NCI-H2171 treated with DMSO at 0.1 percent for 48 hours (cell line): ENCODE results near the gene MAP3K9.
A peak's percentile ranks its signal among the peaks of the same experiment; 100 is the strongest.

Source experiments
- DNase-seq: peaks from one replicate; lab custom pipeline; 2025; lab: John Stamatoyannopoulos, UW

The MAP3K9 gene

DNA sequence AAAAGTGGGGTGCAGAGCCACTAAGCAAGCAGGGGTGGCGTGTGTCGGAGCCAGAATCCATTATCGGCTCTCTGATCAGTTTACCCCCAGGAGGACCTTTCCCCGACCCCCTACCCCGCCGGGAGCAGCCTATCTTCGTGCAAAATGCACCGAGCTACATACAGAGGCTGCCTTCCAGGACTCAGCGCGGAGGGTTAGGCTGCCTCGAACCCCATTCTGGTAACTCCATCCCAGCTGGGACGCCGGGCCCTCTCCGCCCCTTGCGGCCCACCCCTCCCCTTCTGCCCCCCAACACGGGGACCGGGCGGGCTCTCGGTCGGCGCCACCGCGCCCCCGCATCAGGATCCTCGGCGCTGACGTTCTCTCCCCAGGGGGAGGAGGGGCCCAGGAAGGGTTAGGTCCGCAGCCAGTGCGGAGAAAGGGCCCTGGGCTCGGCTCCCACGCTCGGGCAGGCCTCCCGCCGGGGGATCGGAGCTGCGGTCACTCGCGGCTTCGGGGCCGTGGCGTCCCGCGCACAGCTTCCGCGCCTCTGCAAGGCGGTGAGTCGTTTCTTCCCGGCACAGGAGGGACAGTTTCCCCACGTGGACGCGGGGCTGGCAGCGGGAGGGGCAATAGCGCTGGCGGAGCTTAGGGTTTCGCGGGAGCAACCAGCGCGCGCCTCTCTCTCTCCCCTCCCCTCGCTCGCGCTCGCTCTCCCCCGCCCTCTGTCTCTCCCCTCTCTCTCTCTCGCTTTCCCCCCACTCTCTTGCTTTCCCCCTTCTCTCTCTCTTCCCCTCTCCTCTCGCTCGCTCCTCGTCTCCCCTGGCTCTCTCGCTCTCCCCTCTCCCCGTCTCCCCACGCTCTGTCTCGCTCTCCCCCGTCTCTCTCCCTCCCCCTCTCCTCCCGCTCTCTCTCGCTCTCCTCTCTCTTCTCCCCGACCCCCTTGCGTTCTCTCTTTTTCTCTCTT, 12.5 kb upstream of the MAP3K9 start:
- DNase-seq, result peak; percentile 62

DNA sequence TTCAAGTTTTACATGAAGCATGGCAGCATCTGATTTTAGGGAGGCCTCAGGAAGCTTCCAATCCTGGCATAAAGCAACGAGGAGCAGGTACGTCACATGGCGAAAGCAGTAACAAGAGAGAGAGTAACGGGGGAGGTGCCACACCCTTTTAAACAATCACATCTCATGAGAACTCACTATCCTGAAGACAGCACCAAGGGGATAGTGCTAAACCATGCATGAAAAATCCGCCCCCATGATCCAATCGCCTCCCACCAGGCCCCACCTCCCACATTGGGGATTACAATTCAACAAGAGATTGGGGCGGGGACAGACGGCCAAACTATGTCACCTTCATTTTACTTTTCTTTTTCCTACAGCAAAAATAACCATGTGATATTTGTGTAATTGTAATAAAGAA, 7.2 kb upstream of the MAP3K9 start:
- DNase-seq, result no peak

DNA sequence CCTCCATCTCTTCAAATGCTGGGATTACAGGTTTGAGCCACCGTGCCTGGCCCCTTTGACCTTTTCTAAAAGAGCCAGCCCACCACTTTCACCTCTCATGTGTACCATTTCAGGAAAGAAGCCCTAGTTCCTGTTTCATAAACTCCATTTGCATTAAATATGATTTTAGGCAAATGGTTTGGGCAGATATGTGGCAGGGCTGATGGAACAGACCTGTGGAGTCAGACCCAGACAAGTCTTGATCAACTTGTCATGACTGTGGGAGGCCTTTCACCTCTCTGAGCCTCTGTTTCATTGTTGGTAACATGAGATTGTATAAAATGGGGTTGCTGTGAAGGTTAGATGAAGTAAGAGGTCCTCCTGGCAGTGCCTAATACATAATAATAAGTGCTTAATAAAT, 5.2 kb upstream of the MAP3K9 start:
- DNase-seq, result no peak

DNA sequence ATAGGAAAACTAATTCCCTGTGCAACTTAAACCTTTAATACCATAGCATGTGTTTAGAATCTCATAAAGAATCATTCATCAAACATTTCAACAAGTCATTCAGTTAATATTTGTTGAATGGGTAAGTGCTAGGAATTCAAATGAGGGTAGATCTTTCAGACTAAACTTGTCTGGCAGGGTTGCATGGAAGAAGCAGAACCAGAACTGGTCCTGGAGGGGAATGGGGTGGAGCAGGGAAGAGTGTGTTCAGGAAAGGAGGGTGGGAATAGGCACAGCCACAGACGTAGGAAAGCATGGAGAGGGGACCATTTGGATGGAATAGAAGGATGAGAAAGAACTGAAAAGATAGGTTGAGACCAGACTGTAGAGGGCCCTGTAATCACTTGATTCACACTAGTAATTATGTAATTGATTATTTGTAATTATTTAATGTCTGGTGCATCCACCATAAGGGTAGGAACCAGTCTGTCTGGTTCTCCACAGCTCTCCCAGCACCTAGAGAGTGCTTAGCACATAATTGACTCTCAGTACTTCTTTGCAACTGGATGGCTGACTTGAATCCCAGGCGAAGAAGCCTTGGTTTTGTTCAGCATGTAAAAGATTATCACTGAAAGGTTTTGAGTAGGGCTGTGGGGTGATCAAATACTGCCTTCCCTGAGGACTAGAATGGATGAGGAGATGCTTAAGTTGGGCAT, 3.0 kb upstream of the MAP3K9 start:
- DNase-seq, result no peak

DNA sequence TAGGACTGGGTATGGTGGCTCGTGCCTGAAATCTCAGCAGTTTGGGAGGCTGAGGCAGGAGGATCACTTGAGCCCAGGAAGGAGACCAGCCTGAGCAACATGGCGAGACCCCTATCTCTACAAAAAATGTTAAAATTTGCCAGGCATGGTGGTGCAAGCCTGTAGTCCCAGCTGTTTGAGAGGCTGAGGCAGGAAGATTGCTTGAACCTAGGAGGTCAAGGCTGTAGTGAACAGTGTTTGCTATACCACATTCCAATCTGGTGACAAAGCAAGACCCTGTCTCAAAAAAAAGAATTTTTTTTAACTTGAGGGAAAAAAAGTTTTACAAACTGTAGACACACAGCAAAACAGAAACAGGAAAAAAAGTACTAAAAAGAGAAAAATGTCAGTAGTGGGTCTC, 2.3 kb upstream of the MAP3K9 start:
- no peak for DNase-seq

DNA sequence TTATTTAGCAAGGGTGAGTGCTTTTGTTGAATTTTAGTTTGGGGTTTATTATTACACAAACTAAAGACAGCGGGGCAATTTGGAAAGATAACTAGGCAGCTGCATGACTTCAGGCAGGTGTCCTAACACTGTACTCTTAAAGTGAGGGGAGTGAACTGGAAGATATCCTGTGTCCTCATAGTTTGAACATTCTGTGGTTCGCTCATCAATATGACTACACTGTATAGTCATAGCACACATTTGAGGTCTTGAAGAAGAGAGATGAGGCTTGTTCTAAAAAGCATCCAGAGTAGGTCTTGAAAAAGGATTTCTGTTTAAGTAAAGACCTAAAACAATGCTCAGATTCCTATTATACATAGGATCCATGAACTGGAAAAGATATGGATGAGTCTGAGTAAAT, 1.7 kb upstream of the MAP3K9 start:
- no peak for DNase-seq

DNA sequence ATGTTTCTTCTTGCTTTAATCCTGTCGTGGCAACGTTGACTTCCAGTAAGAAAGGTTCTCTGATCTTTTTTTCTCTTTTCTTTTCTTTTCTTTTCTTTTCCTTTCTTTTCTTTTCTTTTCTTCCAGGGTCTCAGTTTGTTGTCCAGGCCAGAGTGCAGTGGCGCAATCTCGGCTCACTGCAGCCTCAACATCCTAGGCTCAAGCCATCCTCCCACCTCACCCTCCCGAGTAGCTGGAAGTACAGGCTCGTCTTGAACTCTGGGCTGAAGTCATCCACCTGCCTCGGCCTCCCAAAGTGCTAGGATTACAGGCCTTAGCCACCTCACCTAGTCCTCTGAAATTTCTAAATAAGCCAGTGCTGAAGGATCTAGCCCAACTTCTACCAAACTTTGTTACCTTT, 1.3 kb upstream of the MAP3K9 start:
- no peak for DNase-seq

DNA sequence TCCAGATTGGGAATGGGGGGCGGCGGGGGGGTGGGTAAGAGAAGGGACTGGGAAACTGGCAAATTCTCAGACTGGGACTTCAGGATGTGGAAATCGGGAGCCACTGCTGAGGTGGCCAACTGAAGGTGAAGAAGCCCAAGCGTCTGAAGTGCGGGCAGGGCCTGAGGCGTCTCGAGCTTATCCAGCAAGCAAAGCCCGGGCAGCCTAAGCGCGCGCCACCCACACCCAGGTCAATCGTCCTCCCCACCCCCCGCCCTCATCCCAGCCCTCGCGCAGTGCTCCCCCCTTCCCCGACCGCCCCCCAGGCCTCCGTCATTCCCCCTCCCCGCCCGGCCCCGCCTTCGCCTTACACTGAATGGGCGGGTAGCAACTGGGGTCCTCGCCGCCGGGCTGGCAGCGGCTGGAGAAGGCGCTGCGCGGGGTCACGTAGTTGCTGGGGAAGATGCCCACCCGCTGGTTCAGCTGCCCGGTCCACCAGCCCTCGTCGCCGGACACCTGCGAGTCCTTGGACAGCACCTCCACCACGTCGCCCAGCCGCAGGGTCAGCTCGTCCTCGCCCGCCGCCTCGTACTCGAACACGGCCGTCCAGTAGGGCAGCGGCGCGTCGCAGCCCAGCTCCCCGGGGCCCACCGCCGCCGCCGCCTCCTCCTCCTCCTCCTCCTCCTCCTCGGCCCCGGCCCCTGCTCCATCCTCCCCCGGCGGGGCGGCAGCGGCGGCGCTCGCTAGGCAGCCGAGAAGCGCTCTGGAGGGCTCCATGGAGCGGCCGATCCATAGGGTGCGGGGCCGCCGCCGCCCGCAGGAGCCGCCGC, 693 bp downstream of the MAP3K9 start:
- peak; percentile 48 for DNase-seq

DNA sequence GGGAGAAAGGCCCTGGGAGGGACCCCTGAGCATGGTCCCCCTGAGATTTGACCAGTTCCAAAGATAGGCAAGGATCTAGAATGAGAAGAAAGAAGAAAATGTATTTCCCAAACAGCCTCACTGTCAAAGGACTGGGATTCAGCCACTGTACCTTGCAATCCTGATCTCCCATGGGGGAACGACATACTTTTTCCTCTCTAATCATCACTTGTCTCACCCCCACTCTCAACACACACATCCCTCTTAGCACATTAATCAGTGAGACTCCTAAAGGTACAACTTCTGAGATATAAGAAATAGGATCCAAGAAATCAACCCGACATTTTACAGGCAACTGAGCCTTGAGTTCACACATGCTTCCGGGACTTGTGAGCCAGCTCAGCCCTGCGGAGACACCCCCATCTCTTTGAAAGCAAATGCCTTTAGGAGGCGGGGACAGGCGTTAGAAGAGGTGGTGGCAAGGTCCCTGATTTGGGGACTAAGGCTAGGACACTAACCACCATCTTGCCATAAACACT, 1.4 kb downstream of the MAP3K9 start:
- DNase-seq, result peak; percentile 56

DNA sequence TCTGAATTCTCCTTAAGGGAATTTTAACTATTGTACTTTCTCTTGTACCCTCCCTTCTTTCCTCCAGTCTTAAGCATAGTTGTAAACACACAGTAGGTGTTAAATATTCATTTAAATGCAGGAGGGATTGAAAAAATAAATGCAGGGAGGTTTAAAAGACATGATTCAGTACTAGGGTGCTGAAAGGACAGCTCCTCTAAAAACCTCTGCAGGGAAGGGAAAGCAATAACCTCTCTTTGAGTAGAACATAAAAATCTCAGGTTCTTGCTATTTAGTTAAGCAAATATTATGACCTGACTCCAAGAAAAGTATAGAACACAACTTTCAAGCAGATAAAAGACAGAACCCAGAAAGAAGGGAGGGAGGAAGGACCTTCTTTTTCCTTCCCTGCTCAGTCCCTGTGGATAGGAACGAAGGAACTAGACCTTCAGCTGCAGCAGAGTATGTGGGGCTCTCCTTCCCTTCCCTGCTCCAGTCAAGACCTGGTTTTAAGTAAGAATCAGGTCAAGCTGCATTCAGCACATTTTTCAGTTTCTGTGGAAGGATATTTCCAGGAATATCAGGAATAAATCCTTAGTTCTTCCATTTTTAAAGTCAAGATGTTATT, 4.7 kb downstream of the MAP3K9 start:
- DNase-seq, result no peak

DNA sequence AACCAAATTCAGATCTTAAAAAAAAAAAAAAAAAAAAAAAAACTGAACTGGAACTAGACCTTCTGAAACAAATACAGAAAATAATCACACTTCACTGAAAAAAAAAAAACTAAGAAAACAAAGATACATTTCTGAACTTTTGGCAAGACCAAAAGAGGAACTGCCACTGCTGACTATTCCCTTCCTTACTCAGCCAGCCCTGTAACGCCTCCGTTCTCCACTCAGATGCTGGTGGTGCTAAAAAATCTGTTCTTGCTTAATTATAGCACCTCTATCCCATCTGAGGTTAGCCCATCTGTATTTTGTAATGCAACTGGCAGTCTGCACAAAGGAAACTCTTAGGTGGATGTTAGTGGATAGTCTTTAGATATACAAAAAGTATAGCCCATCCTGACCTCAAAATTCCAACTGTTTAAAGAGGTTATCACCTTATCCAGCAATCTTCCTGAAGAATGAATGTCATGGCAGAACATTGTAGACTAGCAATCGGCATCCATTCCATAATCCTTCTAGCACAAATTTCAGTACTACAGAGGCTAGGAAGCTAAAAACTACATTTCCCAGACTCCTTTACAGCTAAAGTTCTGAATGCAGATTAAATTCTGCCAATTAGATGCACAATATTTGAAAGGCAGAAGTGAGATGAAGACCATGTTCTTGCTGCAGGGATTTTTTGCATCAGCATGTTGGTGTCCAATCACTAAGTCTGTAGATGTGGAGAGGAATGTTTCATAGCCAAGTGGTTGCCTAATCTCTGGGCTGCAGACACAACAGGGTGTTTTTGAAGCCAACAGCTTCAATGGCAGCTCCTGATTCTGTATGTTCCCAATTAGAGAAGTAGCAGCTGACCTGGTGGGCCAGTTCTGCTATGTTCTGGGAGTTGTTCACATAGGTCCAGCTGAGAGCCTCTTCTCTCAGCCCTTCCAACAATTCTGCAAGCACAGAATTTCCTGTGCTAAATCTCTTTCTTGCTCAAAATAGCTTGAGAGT, 5.7 kb downstream of the MAP3K9 start:
- no peak for DNase-seq

DNA sequence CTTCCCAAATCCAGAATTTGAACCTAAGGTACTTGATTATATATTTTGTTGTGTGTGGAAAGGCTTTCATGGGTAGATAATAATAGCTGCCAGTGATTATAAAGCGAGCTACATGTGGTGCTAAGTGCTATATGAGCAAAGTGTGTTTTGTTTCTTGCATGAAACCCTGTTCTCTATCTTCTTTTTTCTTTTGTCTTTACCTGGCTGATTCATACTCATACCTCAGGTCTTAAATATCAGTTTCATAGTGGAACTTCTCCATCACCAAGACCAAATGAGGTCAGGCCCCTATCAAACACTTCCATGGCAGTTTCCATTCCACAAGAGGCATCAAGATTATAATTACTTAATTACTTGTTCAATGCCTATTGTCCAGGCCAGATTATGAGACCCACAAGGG, 6.9 kb downstream of the MAP3K9 start:
- DNase-seq, result no peak

DNA sequence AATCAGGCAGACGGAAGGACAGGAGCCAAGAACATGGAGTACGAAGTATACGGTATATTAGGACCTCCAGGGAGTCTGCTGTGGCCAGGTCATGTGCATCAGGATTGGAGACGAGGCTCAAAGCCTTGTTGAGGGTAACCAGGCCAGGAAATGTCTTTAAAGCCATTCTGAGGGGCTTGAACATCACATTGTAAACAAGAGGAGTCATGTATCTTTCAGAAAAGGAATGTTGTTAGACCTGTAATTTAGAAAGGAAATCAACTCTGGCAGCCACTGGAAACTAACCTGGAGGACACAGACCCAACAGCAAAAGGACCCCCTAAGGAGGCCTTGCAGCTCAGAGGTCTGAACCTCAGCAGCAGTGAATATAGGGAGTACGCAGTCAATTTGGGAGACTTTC, 7.5 kb downstream of the MAP3K9 start:
- no peak for DNase-seq

DNA sequence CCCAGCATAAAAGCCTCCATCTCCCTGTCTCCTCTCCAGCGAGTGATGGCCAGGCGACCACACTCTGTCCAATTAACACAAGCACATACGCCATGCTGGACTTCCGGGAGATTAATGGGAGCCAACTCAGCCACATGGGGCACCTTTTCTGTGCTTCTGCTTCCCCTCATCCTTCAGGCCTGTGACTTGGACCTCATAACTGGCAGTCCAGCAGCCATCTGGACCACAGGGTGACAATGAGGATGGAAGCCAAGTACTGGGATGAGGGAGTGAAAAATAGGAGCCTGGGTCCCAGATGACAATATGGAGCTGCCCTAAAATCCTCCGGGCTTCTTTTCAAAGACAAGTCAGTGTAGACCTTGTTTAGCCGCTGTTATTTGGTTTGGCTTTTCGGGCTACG, 12.8 kb downstream of the MAP3K9 start:
- no peak for DNase-seq

DNA sequence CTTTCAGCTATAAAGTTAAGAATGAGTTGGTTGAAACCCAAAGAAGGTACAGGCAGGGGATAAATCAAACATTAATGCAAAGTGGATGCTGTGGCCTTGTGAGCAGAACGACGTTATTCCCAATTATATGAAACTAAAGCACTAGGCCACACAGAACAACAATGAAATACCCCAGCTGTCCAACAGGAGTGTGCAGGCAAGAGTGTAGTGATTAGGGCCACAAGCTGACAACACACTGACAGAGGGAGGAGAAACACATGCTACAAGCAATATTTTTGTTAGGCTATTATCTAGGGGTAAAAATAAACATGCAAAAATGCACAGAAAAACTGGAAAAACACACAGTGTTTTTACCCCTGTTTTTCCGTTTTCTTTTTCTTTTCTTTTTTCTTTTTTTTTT, 15.0 kb downstream of the MAP3K9 start:
- no peak for DNase-seq

DNA sequence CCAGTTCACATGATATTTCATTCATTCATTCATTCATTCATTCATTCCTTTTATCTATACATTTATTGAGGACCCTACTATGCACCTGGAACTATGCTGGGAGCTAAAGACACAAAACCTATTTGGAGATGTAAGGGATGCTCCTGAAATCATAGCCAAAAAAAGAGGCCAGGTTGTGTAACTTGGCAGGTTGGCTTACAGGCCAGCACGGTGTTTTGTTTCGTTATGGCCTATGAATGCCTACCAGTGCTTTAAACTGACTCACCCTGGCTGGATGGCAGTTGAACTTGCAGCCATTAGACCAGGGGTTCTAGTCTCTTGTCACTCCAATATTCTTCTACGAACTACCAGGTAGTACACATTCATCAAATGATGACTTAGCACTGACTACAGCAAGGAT, 15.7 kb downstream of the MAP3K9 start:
- no peak for DNase-seq

DNA sequence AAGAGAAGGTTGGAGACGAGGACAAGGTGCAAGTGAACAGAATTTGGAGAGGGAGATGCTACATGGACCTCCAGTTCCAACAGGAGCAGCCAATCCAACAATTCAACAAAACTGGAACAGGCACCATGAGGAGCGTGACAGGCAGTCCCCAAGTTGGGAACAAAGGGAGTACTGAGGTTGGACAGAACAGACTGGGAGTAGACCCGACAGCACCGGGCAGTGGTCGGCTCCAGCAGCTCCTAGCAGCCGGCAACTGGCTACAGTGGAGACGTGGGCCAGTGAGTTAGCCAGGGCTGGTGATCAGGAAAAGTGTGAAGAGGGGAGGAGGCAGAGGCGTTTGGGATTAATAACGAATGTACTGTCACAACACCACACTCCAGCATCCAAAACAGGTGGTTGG, 16.4 kb downstream of the MAP3K9 start:
- DNase-seq, result peak; percentile 20

DNA sequence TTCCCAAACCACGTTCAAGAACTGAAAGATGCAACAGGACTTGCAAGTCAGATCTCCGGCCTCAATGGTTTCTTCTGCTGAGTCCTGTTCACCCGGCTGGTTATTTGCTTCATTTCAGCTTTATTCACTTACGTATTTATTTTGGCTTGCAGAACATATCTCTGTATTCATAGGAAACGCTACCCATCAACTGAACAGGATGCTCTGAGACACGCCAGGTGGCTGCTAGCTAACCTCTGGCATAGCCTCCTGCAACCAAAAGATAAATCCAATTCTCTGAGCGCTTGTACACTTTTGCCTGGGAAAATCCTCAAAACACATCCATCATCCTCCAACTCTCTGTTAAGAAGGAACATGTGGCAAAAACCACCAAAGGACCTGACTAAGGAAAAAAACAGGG, 17.3 kb downstream of the MAP3K9 start:
- no peak for DNase-seq

DNA sequence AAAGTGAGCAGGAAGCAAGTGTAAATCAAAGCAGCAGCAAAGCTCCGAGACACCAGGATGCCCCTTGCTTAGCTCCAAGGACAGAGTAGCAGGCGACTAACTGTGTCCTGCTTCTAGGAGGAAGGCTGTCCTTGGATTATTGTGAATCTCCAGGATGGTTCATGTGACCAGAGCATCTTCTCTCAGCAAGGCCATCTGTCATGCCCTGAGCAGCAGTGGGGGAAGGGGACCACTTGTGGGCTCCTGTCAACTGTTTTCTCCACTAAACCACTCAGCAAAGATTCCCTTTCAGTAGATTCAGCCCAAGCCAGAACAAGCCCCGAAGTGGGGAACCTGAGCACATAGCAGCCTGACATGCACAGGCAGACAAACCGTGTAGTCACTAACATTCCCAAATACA, 19.4 kb downstream of the MAP3K9 start:
- DNase-seq, result peak; percentile 79

DNA sequence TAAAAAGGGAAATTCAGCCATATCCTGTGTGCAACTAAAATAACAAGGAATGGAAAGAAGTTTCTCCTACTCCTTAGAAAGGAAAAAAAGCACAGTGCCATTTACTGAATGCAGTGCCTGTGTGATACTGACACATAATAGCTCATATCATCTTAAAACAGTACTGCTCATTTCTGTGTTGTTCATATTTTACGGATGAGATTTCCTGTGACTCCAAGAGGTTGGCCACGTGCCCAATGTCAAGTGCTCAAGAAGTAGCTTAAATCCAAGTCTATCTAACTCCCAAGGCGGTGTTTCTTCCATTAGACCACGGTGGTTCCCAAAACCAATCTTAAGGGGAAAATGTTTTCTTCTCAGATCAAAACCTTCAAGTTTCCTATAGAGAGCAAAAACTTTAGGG, 20.0 kb downstream of the MAP3K9 start:
- DNase-seq, result peak; percentile 70

DNA sequence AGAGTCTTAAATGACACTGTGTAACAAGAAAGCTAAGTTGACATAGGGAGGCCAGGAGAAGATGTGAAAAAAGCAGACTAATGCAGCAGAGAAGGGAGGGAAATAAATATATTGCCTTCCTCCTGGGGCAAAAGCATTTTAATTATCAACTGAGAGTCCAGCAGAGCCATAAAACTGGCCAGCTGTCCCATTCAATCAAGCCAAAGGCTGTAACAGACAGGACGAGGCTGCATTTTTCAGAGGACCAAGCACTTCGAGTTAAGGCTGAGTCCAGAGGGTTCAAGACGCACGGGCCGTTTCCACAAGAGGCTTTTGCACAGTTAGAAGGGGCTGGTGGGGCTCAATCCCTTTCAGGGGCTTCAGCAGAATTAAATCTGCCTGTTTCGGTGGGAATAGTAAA, 20.4 kb downstream of the MAP3K9 start:
- DNase-seq, result no peak
